ENCODE results near the gene ZNF468. TPM values are rescaled to one million over a fixed set of nuclear protein-coding genes. Genes with fewer than 3 reads are reported as not detected.
A peak's percentile ranks its signal among the peaks of the same experiment; 100 is the strongest.
"Not testable (repeated sequence)": the region's sequence is repeated elsewhere in the genome, so short reads cannot be mapped to it uniquely, and the experiment has no call there.

The ZNF468 gene
- polyA plus RNA-seq, 3 donors, result 6.2 to 16.1 (median 10.6) TPM

- no peak overlapping the region for H3K9ac ChIP-seq (ENCODE audit: insufficient read depth, low read length, poor library complexity, severe bottlenecking)
- H4K20me1 ChIP-seq (ENCODE audit: insufficient read depth, low read length), result no peaks in the 10 kb centered on the region
- Mint-ChIP-seq H3K27me3 (ENCODE audit: low read depth in 3 of 3) (no peaks in the 10 kb centered on the region), H3K4me1 (no peaks in the 10 kb centered on the region), H3K36me3 (peaks cover 58 to 68% of the 10 kb centered on the region in 2 donors), H3K9me3 (peaks cover 61 to 98% (median 90%) of the 10 kb centered on the region in 7 donors), H3K4me3 (no peak overlapping the region), H3K27ac (no peak overlapping the region)
- peaks cover 66 to 89% of the 10 kb centered on the region in 2 donors for H3K9me3 ChIP-seq (replicated peaks in 1 of 2; ENCODE audit: control insufficient read depth in 1 of 2, insufficient read depth in 1 of 2, low read length in 2 of 2)
- H2AFZ ChIP-seq (ENCODE audit: insufficient read depth, low read depth, low read length, poor library complexity, severe bottlenecking), result no peak overlapping the region
- H3K4me1 ChIP-seq (ENCODE audit: control insufficient read depth in 1 of 2, insufficient read depth in 2 of 2, low read length in 2 of 2), result no peaks in the 10 kb centered on the region
- no peaks in the 10 kb centered on the region for H3K27me3 ChIP-seq (ENCODE audit: control insufficient read depth in 2 of 2, insufficient read depth in 2 of 2, low read length in 2 of 2)
- intact Hi-C loops (cut with micrococcal nuclease), result no loop called here
- 100% methylated on average over 7 of the region's 11 CpGs for WGBS (ENCODE audit: insufficient coverage)
- no peak for TF ChIP-seq CTCF (IDR thresholded peaks at IDR 0.05)
- DNase-seq, result no peak
- H3K4me3 ChIP-seq (replicated peaks in 1 of 3; ENCODE audit: low read depth in 2 of 3, low read length in 3 of 3), result peak overlapping the region in 1 of 3 experiments; percentile 14
- no peak overlapping the region for H3K27ac ChIP-seq (ENCODE audit: low read depth in 1 of 2, low read length in 2 of 2)
- H3K4me2 ChIP-seq (replicated peaks; ENCODE audit: extremely low read depth, low read length, poor library complexity, severe bottlenecking), result no peak overlapping the region
- peaks cover 49 to 70% of the 10 kb centered on the region in 2 donors for H3K36me3 ChIP-seq (replicated peaks in 1 of 2; ENCODE audit: control insufficient read depth in 1 of 2, insufficient read depth in 2 of 2, low read length in 2 of 2)
- no peaks in the 10 kb centered on the region for H3K79me2 ChIP-seq (ENCODE audit: insufficient read depth, low read length)
Measured at GRCh38 chr19:52880895-52881389, 23.5 kb upstream of the ZNF468 start.

- 100% methylated on average over 3 of the region's 6 CpGs for WGBS (ENCODE audit: insufficient coverage)
- H3K4me3 Mint-ChIP-seq; H3K4me1 Mint-ChIP-seq; H3K4me1 ChIP-seq (ENCODE audit: control insufficient read depth in 1 of 2, insufficient read depth in 2 of 2, low read length in 2 of 2); H3K27ac ChIP-seq (ENCODE audit: low read depth in 1 of 2, low read length in 2 of 2); H2AFZ ChIP-seq (ENCODE audit: insufficient read depth, low read depth, low read length, poor library complexity, severe bottlenecking); H3K4me3 ChIP-seq (replicated peaks in 1 of 3; ENCODE audit: low read depth in 2 of 3, low read length in 3 of 3); H3K27me3 Mint-ChIP-seq (ENCODE audit: low read depth in 3 of 3); H3K79me2 ChIP-seq (ENCODE audit: insufficient read depth, low read length); H3K27me3 ChIP-seq (ENCODE audit: control insufficient read depth in 2 of 2, insufficient read depth in 2 of 2, low read length in 2 of 2); H3K27ac Mint-ChIP-seq; H3K36me3 ChIP-seq (replicated peaks in 1 of 2; ENCODE audit: control insufficient read depth in 1 of 2, insufficient read depth in 2 of 2, low read length in 2 of 2); H4K20me1 ChIP-seq (ENCODE audit: insufficient read depth, low read length); DNase-seq; intact Hi-C loops (cut with micrococcal nuclease); H3K36me3 Mint-ChIP-seq; H3K9ac ChIP-seq (ENCODE audit: insufficient read depth, low read length, poor library complexity, severe bottlenecking); H3K4me2 ChIP-seq (replicated peaks; ENCODE audit: extremely low read depth, low read length, poor library complexity, severe bottlenecking): not testable (repeated sequence)
- H3K9me3 ChIP-seq (replicated peaks in 1 of 2; ENCODE audit: control insufficient read depth in 1 of 2, insufficient read depth in 1 of 2, low read length in 2 of 2), result peaks cover 36 to 44% of the 10 kb centered on the region in 2 donors
- peaks cover 35 to 88% (median 65%) of the 10 kb centered on the region in 7 donors for H3K9me3 Mint-ChIP-seq
Measured at GRCh38 chr19:52872996-52873395, 15.6 kb upstream of the ZNF468 start.
